Tibial artery (tissue), 4 donors: ENCODE measurements around the gene CDC14B.
A peak's percentile ranks its signal among the peaks of the same experiment; 100 is the strongest.

ENCODE experiments used
- DNase-seq, 2 donors: peaks; one replicate each; pipeline ENCODE4 v3.0.0-alpha.2; 2019
- H3K27ac ChIP-seq, 2 donors: fragments of 200-600 bp; sonication (generic) in 1 of 2; 1 replicate in 1 of 2; 2 replicates in 1 of 2; pipeline ENCODE4 v1.5.1; 2018 to 2019; ENCODE audit warnings: mild to moderate bottlenecking in 1 of 2
- H3K27me3 ChIP-seq, 2 donors: fragments of 200-600 bp; sonication (generic) in 1 of 2; one replicate each; pipeline versions ENCODE4 v1.5.1 to v1.6.0; 2016 to 2019
- H3K36me3 ChIP-seq, 3 donors: fragments of 200-600 bp; sonication (generic) in 2 of 3; one replicate each; pipeline ENCODE4 v1.5.1; 2016 to 2019; ENCODE audit warnings: mild to moderate bottlenecking in 2 of 3
- H3K4me1 ChIP-seq, 4 donors: fragments of 200-600 bp; sonication (generic) in 2 of 4; 1 replicate in 3 of 4; 2 replicates in 1 of 4; pipeline ENCODE4 v1.5.1; 2016 to 2019
- H3K4me3 ChIP-seq, 2 donors: fragments of 200-600 bp; sonication (generic) in 1 of 2; 1 replicate in 1 of 2; 2 replicates in 1 of 2; pipeline ENCODE4 v1.5.1; 2018 to 2019; ENCODE audit warnings: mild to moderate bottlenecking in 2 of 2
- H3K9me3 ChIP-seq, 3 donors: fragments of 200-600 bp; sonication (generic) in 1 of 3; one replicate each; pipeline ENCODE4 v1.5.1; 2016 to 2019
- CTCF ChIP-seq, 2 experiments: fragments of 200-600 bp in 1 of 2; fragments of 450-650 bp in 1 of 2; IDR thresholded peaks; one replicate each; pipeline ENCODE4 v1.5.1; 2017 to 2019; ENCODE audit warnings: antibody characterized with exemption in 2 of 2, mild to moderate bottlenecking in 1 of 2, moderate library complexity in 1 of 2
- intact Hi-C: fragments of 100-400 bp; cut with DNase I; formaldehyde crosslinking; loops from one replicate; pipeline ENCODE4 v1.15.0; 2023; ENCODE audit warnings: low total_unique reads

The CDC14B gene

GRCh38 chr9:96565671-96566497 is 53.8 kb downstream of the CDC14B start:
- intact Hi-C loops = loop anchor here (2.0 to 10.0 kb wide), 4 partner anchors 44 to 151 kb away; partner anchors contain the start of genes HABP4 and ZNF367
- Histone ChIP-seq H3K27ac (peak overlapping the region; percentile 94 to 97), H3K36me3 (peaks cover 11 to 13% (median 12%) of the 10 kb centered on the region in 3 donors), H3K27me3 (no peaks in the 10 kb centered on the region), H3K9me3 (no peaks in the 10 kb centered on the region), H3K4me1 (peaks cover 0 to 44% (median 9%) of the 10 kb centered on the region in 4 donors), H3K4me3 (peak overlapping the region; percentile 77 to 91)
- TF ChIP-seq CTCF (IDR thresholded peaks at IDR 0.05) = no peak
- DNase-seq = no peak

GRCh38 chr9:96564217-96564616 is 55.4 kb downstream of the CDC14B start:
- intact Hi-C loops = loop anchor here (10.0 kb wide), 2 partner anchors 79 to 149 kb away; partner anchors contain the start of gene ZNF367
- H3K9me3 ChIP-seq = no peaks in the 10 kb centered on the region

GRCh38 chr9:96559339-96559943 is 60.2 kb downstream of the CDC14B start:
- intact Hi-C loops = no loop called here
- no peaks in the 10 kb centered on the region for H3K27me3 ChIP-seq
- no peak for TF ChIP-seq CTCF (IDR thresholded peaks at IDR 0.05)
- DNase-seq = no peak
- H3K4me1 ChIP-seq = peaks cover 0 to 77% (median 34%) of the 10 kb centered on the region in 4 donors
- H3K9me3 ChIP-seq = no peaks in the 10 kb centered on the region
- peaks cover 11 to 13% (median 12%) of the 10 kb centered on the region in 3 donors for H3K36me3 ChIP-seq
- H3K27ac ChIP-seq = peak overlapping the region; percentile 72 to 94
- H3K4me3 ChIP-seq = no peak overlapping the region

More at GRCh38 chr9:96564217-96564616, 55.4 kb downstream of the CDC14B start:
- peaks cover 11 to 13% (median 12%) of the 10 kb centered on the region in 3 donors for H3K36me3 ChIP-seq
- H3K27me3 ChIP-seq = no peaks in the 10 kb centered on the region
- H3K4me3 ChIP-seq = no peak overlapping the region
- DNase-seq = no peak
- H3K4me1 ChIP-seq = peaks cover 0 to 59% (median 15%) of the 10 kb centered on the region in 4 donors
- H3K27ac ChIP-seq = peak overlapping the region; percentile 94 to 97
- TF ChIP-seq CTCF (IDR thresholded peaks at IDR 0.05) = no peak

GRCh38 chr9:96557921-96558320 is 61.7 kb downstream of the CDC14B start:
- H3K4me3 ChIP-seq = no peak overlapping the region
- H3K4me1 ChIP-seq = peaks cover 0 to 78% (median 34%) of the 10 kb centered on the region in 4 donors
- no peaks in the 10 kb centered on the region for H3K27me3 ChIP-seq
- DNase-seq = no peak
- intact Hi-C loops = no loop called here
- H3K9me3 ChIP-seq = no peaks in the 10 kb centered on the region
- no peak for TF ChIP-seq CTCF (IDR thresholded peaks at IDR 0.05)
- peak overlapping the region; percentile 90 to 94 for H3K27ac ChIP-seq
- peaks cover 9 to 13% (median 12%) of the 10 kb centered on the region in 3 donors for H3K36me3 ChIP-seq

- Histone ChIP-seq H3K4me1 (peaks cover 0 to 85% (median 34%) of the 10 kb centered on the region in 4 donors), H3K27me3 (no peaks in the 10 kb centered on the region), H3K27ac (peak overlapping the region; percentile 90 to 94), H3K36me3 (peaks cover 6 to 10% (median 7%) of the 10 kb centered on the region in 3 donors), H3K9me3 (no peaks in the 10 kb centered on the region), H3K4me3 (peak overlapping the region; percentile 14 to 30)
- no peak for TF ChIP-seq CTCF (IDR thresholded peaks at IDR 0.05)
- intact Hi-C loops = no loop called here
- peak; percentile 50 to 80 for DNase-seq
These were observed 62.8 kb downstream of the CDC14B start for GRCh38 chr9:96556701-96557461.
